GM19239 (cell line): Measurements from ENCODE around the gene CLEC1B.
"Not testable (repeated sequence)": the region's sequence is repeated elsewhere in the genome, so short reads cannot be mapped to it uniquely, and the experiment has no call there.

Experiments used
- DNase-seq: peaks from one replicate; pipeline ENCODE4 v3.0.0; 2011; ENCODE audit warnings: low spot score; ENCODE audit not compliant: insufficient read length
- FAIRE-seq: peaks from 2 replicates; lab custom pipeline; 2011; peaks lifted over from hg19 to GRCh38; lab: Jason Lieb, UNC

CLEC1B gene

GRCh38 chr12:9976626-9977025, 22.3 kb downstream of the CLEC1B start:
- not testable (repeated sequence) for FAIRE-seq

GRCh38 chr12:9975614-9976013, 23.3 kb downstream of the CLEC1B start:
- no peak for FAIRE-seq
- no peak for DNase-seq

More at GRCh38 chr12:9976626-9977025, 22.3 kb downstream of the CLEC1B start:
- DNase-seq: not testable (repeated sequence)

GRCh38 chr12:9974731-9975130, 24.2 kb downstream of the CLEC1B start:
- DNase-seq, FAIRE-seq: not testable (repeated sequence)

- FAIRE-seq (no peak), DNase-seq (no peak)
These were observed 25.0 kb downstream of the CLEC1B start for GRCh38 chr12:9973949-9974348.

- DNase-seq: no peak
- FAIRE-seq: no peak
These were observed 27.7 kb downstream of the CLEC1B start, which contains the start of gene CLEC12A for GRCh38 chr12:9971181-9971580. Gene CLEC12A (plus strand): TSS chr12:9971409. CDS start chr12:9971597, 188 bp downstream.

- FAIRE-seq (no peak), DNase-seq (no peak)
These were observed 29.2 kb downstream of the CLEC1B start for GRCh38 chr12:9969673-9970072.

GRCh38 chr12:9961901-9962300, 37.0 kb downstream of the CLEC1B start:
- no peak for FAIRE-seq
- DNase-seq: no peak

GRCh38 chr12:9961106-9961505, 37.8 kb downstream of the CLEC1B start:
- FAIRE-seq (peak; percentile 96), DNase-seq (no peak)

GRCh38 chr12:9960590-9960989, 38.3 kb downstream of the CLEC1B start:
- DNase-seq: no peak
- FAIRE-seq: no peak

- no peak for DNase-seq
- no peak for FAIRE-seq
These were observed 41.1 kb downstream of the CLEC1B start for GRCh38 chr12:9957834-9958233.

GRCh38 chr12:9952954-9953729, 45.8 kb downstream of the CLEC1B start:
- FAIRE-seq, DNase-seq: not testable (repeated sequence)

- FAIRE-seq: peak; percentile 87
- DNase-seq: peak; percentile 34
These were observed 47.8 kb downstream of the CLEC1B start for GRCh38 chr12:9951026-9951675.

- FAIRE-seq (peak; percentile 95), DNase-seq (peak; percentile 24)
These were observed 50.2 kb downstream of the CLEC1B start for GRCh38 chr12:9948606-9949296.

- DNase-seq (no peak), FAIRE-seq (no peak)
These were observed 51.2 kb downstream of the CLEC1B start for GRCh38 chr12:9947674-9948073.

- no peak for FAIRE-seq
These were observed 54.5 kb downstream of the CLEC1B start for GRCh38 chr12:9944391-9944790.

GRCh38 chr12:9943240-9943639, 55.7 kb downstream of the CLEC1B start:
- DNase-seq: no peak
- FAIRE-seq: no peak

More at GRCh38 chr12:9944391-9944790, 54.5 kb downstream of the CLEC1B start:
- no peak for DNase-seq
